Endothelial cell of umbilical vein (primary cell): Measurements from ENCODE around the gene SUOX.

ENCODE experiments used
- CTCF ChIP-seq, 2 donors: IDR thresholded peaks; 1 replicate in 1 of 2; 2 replicates in 1 of 2; pipeline ENCODE4 v1.5.1; 2011; ENCODE audit warnings: low read length in 2 of 2, mild to moderate bottlenecking in 2 of 2, moderate library complexity in 2 of 2, control low read depth in 1 of 2, inconsistent platforms in 1 of 2, low read depth in 1 of 2; ENCODE audit not compliant: insufficient read depth in 1 of 2; ENCODE audit errors: extremely low read depth in 1 of 2
- EZH2 ChIP-seq: IDR thresholded peaks from 2 replicates; pipeline ENCODE4 v1.6.1; 2012; ENCODE audit warnings: borderline replicate concordance, low read depth, mild to moderate bottlenecking, moderate library complexity, low read length, inconsistent platforms; ENCODE audit not compliant: severe bottlenecking
- GATA2 ChIP-seq: IDR thresholded peaks from 2 replicates; pipeline ENCODE4 v1.7.0; 2011; ENCODE audit warnings: low read depth, mild to moderate bottlenecking, moderate library complexity, mixed read lengths, low read length; ENCODE audit not compliant: insufficient read length, insufficient read depth
- JUN ChIP-seq: IDR thresholded peaks from 2 replicates; pipeline ENCODE4 v1.6.1; 2011; ENCODE audit warnings: borderline replicate concordance, low read depth; ENCODE audit not compliant: insufficient read length, insufficient read depth
- MAX ChIP-seq: IDR thresholded peaks from 2 replicates; pipeline ENCODE4 v1.6.1; 2011; ENCODE audit not compliant: insufficient read depth, insufficient read length
- POLR2A ChIP-seq: IDR thresholded peaks from 2 replicates; pipeline ENCODE4 v1.6.1; 2012; ENCODE audit warnings: low read depth, mild to moderate bottlenecking, control low read depth, low read length
- POLR2AphosphoS5 ChIP-seq: IDR thresholded peaks from 2 replicates; pipeline ENCODE4 v1.6.1; 2012; ENCODE audit warnings: low read depth, mild to moderate bottlenecking, control low read depth, low read length, moderate library complexity; ENCODE audit not compliant: insufficient read depth

- TF ChIP-seq CTCF (IDR thresholded peaks at IDR 0.05; ENCODE audit: extremely low read depth in 1 of 2, insufficient read depth in 1 of 2, low read depth in 1 of 2, low read length in 2 of 2) = no peak
- no peak for TF ChIP-seq GATA2
- TF ChIP-seq POLR2A = no peak
- no peak for TF ChIP-seq JUN
- no peak for TF ChIP-seq MAX
- no peak for TF ChIP-seq POLR2AphosphoS5
- no peak for TF ChIP-seq EZH2
Measured at GRCh38 chr12:55972456-55972855, 24.6 kb upstream of the SUOX start.
